Medulla oblongata (tissue), 1 donor: ENCODE measurements around the gene GABRB2.
"Not testable (repeated sequence)": the region's sequence is repeated elsewhere in the genome, so short reads cannot be mapped to it uniquely, and the experiment has no call there.

ENCODE experiments used
- DNase-seq: peaks from one replicate; pipeline ENCODE4 v3.0.0-alpha.2; 2015; ENCODE audit errors: extremely low spot score

GABRB2 gene

DNA sequence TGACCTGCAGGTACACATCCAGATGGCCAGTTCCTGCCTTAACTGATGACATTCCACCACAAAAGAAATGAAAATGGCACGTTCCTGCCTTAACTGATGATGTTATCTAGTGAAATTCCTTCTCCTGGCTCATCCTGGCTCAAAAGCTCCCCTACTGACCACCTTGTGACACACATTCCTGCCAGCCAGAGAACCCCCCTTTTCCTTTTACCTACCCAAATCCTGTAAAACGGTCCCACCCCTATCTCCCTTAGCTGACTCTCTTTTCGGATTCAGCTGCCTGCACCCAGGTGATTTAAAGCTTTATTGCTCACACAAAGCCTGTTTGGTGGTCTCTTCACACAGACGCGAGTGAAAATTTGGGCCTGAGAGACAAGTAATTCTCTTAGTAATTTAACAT is 300.7 kb downstream of the GABRB2 start:
- DNase-seq: not testable (repeated sequence)
